ENCODE measurements around the gene CREB5.

CREB5 gene

GRCh38 chr7:28638914-28639313, 226.6 kb downstream of the CREB5 start:
- DNase-seq (ENCODE audit: insufficient read length, low spot score) (no peak), FAIRE-seq (no peak)
- TF ChIP-seq POLR2A (IDR thresholded peaks at IDR 0.05; ENCODE audit: low read depth, low read length), result no peak

- FAIRE-seq (no peak), DNase-seq (ENCODE audit: insufficient read length, low spot score) (no peak)
- TF ChIP-seq POLR2A (IDR thresholded peaks at IDR 0.05; ENCODE audit: low read depth, low read length), result no peak
These were observed 227.7 kb downstream of the CREB5 start for GRCh38 chr7:28640001-28640400.

- no peak for FAIRE-seq
- no peak for DNase-seq (ENCODE audit: insufficient read length, low spot score)
- no peak for TF ChIP-seq POLR2A (IDR thresholded peaks at IDR 0.05; ENCODE audit: low read depth, low read length)
These were observed 229.6 kb downstream of the CREB5 start for GRCh38 chr7:28641752-28642545.

- no peak for DNase-seq (ENCODE audit: insufficient read length, low spot score)
- FAIRE-seq, result no peak
- TF ChIP-seq POLR2A (IDR thresholded peaks at IDR 0.05; ENCODE audit: low read depth, low read length), result no peak
These were observed 230.9 kb downstream of the CREB5 start for GRCh38 chr7:28643188-28643569.

GRCh38 chr7:28643584-28644340, 231.4 kb downstream of the CREB5 start:
- TF ChIP-seq POLR2A (IDR thresholded peaks at IDR 0.05; ENCODE audit: low read depth, low read length), result no peak

GRCh38 chr7:28645866-28646265, 233.5 kb downstream of the CREB5 start:
- DNase-seq (ENCODE audit: insufficient read length, low spot score) (no peak), FAIRE-seq (no peak)
- TF ChIP-seq POLR2A (IDR thresholded peaks at IDR 0.05; ENCODE audit: low read depth, low read length), result no peak

More at GRCh38 chr7:28643584-28644340, 231.4 kb downstream of the CREB5 start:
- DNase-seq (ENCODE audit: insufficient read length, low spot score) (no peak), FAIRE-seq (no peak)

- DNase-seq (ENCODE audit: insufficient read length, low spot score) (no peak), FAIRE-seq (no peak)
- no peak for TF ChIP-seq POLR2A (IDR thresholded peaks at IDR 0.05; ENCODE audit: low read depth, low read length)
These were observed 234.2 kb downstream of the CREB5 start for GRCh38 chr7:28646376-28647075.

GRCh38 chr7:28647076-28647421, 234.7 kb downstream of the CREB5 start:
- FAIRE-seq (no peak), DNase-seq (ENCODE audit: insufficient read length, low spot score) (no peak)
- no peak for TF ChIP-seq POLR2A (IDR thresholded peaks at IDR 0.05; ENCODE audit: low read depth, low read length)

GRCh38 chr7:28649189-28649588, 236.9 kb downstream of the CREB5 start:
- TF ChIP-seq POLR2A (IDR thresholded peaks at IDR 0.05; ENCODE audit: low read depth, low read length), result no peak
- no peak for FAIRE-seq

GRCh38 chr7:28649811-28650210, 237.5 kb downstream of the CREB5 start:
- FAIRE-seq, result no peak
- no peak for TF ChIP-seq POLR2A (IDR thresholded peaks at IDR 0.05; ENCODE audit: low read depth, low read length)
- DNase-seq (ENCODE audit: insufficient read length, low spot score), result no peak

More at GRCh38 chr7:28649189-28649588, 236.9 kb downstream of the CREB5 start:
- DNase-seq (ENCODE audit: insufficient read length, low spot score), result no peak

- FAIRE-seq (no peak), DNase-seq (ENCODE audit: insufficient read length, low spot score) (no peak)
- TF ChIP-seq POLR2A (IDR thresholded peaks at IDR 0.05; ENCODE audit: low read depth, low read length), result no peak
These were observed 241.8 kb downstream of the CREB5 start for GRCh38 chr7:28654110-28654509.

GRCh38 chr7:28656529-28656928, 244.2 kb downstream of the CREB5 start:
- no peak for TF ChIP-seq POLR2A (IDR thresholded peaks at IDR 0.05; ENCODE audit: low read depth, low read length)
- FAIRE-seq (no peak), DNase-seq (ENCODE audit: insufficient read length, low spot score) (no peak)

GRCh38 chr7:28658381-28658780, 246.1 kb downstream of the CREB5 start:
- FAIRE-seq, result no peak
- no peak for DNase-seq (ENCODE audit: insufficient read length, low spot score)
- no peak for TF ChIP-seq POLR2A (IDR thresholded peaks at IDR 0.05; ENCODE audit: low read depth, low read length)

- no peak for FAIRE-seq
- no peak for TF ChIP-seq POLR2A (IDR thresholded peaks at IDR 0.05; ENCODE audit: low read depth, low read length)
- no peak for DNase-seq (ENCODE audit: insufficient read length, low spot score)
These were observed 247.8 kb downstream of the CREB5 start for GRCh38 chr7:28660132-28660531.
